Eye (tissue), 1 donor: Measurements from ENCODE around the gene DDX31.
A peak's percentile ranks its signal among the peaks of the same experiment; 100 is the strongest.
"Not testable (repeated sequence)": the region's sequence is repeated elsewhere in the genome, so short reads cannot be mapped to it uniquely, and the experiment has no call there.

Experiments
- DNase-seq: peaks from one replicate; pipeline ENCODE4 v3.0.0-alpha.2; 2015

DDX31 gene

GRCh38 chr9:132575005-132575609, 94.7 kb downstream of the DDX31 start:
- peak; percentile 94 for DNase-seq

GRCh38 chr9:132572921-132573320, 96.9 kb downstream of the DDX31 start:
- DNase-seq: peak; percentile 48

GRCh38 chr9:132571806-132572600, 97.8 kb downstream of the DDX31 start:
- no peak for DNase-seq

DNA sequence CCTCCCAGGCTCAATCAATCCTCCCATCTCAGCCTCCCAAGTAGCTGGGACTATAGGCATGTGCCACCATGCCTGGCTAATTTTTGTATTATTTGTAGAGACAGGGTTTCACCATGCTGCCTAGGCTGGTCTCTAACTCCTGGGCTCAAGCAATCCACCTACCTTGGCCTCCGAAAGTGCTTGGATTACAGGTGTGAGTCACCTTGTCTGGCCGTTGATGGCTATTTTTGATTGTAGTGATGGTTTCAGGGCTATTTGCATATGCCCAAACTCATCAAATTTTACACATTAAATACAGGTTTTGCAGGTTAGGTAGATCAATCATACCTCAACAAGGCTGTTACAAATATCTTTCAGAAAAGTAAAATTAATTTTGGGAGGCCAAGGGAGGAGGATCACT, 101.0 kb downstream of the DDX31 start:
- not testable (repeated sequence) for DNase-seq

GRCh38 chr9:132564526-132564925, 105.3 kb downstream of the DDX31 start:
- no peak for DNase-seq

- no peak for DNase-seq
Observed at GRCh38 chr9:132562306-132562573, 107.5 kb downstream of the DDX31 start.

DNA sequence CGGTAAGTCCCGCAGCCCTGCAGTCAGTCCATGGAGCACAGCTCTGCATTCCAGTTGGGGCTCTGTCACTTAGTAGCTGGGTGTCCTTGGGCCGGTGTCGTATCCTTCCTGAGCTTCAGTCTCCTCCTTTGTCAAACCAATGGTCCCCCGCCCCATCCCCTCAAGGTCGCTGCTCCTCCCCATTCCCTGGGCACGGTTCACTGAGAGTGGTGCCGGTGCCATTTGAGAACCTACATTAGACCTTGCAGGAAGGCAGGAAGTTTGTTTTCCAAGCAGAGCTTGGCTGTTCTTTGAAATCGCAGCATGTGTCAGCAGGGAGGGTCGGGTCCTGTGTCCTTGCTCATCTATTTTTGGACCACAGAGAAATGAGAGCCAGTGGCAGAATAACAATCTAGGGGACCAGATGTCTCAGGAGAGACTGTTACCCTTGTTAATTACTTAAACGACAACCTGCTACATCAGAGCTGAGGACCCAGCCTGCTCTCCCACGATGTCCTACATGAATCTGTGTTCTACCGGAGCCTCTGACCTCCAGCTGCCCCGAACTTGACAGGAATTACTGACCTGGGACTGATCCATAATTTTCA, 109.1 kb downstream of the DDX31 start:
- peak; percentile 53 for DNase-seq

GRCh38 chr9:132559711-132560110, 110.1 kb downstream of the DDX31 start:
- no peak for DNase-seq

DNA sequence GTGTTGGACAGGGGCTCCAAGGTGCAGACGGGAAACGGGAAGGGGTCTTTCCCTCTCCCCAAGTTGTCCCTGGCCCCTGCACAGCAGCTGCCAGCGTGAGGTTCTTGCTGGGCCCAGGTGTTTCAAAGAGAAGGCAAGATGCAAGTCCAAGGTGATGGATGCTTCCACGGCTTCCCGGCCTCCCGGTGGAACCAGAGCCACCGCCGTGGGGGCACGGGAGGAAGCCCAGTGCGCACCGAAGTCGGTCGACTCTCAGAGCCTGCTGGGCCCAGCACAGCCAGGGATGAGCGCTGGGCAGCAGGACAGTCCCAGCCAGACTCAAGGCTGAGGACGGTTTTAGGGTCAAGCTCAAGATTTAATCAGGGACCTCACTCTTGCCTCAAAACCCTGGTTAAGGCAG, 112.6 kb downstream of the DDX31 start:
- no peak for DNase-seq

DNA sequence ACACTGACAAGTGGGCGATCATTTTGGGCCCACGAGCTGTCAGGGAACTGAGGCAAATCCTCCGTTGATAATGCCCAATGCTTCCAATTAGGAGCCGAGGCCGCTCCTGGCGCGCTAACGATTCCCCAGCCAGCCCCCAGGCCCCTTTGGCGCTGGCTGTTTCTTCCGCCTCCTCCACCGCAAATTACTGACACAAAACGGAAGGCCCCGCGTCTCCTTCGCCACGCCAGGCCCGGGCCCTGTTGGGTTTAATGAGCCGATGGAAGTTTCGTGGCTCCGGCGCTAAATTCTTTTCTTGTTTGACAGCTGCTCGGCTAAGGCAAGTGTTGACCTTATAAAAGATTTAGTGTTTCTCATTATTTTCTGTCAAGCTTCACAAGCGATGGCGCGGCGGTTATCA, 113.1 kb downstream of the DDX31 start:
- DNase-seq: peak; percentile 86

DNA sequence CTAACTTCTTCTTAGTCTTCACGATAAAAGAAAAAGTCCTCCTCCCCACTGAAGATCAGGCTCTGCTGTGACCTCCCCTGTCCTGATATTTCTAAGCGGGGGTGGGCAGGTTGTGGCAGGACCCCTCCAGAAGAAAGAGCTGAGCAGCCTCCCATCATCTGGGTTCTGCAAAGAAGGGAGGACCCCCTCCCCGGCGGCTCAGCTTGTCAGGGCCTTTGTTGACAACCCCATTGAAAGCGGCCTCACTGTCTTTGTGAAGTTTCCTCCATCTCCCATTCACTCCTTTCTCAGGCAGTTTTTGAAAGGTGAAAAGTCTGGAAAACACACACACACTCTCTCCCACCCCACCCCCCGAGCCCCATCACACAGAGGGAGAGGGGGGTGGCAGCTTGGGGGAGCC, 113.5 kb downstream of the DDX31 start:
- no peak for DNase-seq

DNA sequence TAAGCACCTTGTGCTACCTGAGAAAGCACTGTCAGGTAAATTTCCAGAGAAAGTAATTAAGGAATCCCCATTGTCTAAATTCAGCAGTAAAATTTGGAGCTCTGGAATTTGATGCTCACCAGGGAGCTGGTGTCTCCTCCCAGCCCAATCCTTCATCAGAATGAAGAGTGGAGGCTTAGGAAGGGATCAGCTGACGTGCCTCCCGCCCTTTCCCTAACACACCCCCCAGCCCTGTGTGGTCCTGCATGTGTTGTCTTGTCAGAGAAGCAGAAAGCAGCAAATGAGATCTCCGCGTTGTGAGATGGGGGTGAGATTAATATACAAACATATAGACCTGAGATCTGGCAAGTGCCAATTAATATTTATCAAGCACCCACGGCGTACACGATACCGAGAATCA, 114.3 kb downstream of the DDX31 start:
- DNase-seq: peak; percentile 30

DNA sequence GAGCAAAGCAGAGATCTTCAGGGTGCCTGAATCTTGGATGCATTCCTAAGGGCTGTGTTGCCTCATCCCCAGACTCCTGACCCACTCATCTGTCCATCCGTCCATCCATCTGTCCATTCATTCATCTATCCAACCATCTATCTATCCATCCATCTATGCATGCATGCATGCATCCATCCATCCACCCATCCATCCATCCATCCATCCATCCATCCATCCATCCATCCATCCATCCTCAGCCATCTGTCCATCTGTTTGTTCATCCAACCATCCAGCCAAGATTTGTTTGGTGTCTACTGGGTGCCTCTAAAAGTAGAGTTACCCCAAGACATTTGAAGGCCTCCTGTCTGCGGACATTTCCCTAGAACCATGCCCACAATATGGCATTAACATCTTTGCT, 115.0 kb downstream of the DDX31 start:
- no peak for DNase-seq

DNA sequence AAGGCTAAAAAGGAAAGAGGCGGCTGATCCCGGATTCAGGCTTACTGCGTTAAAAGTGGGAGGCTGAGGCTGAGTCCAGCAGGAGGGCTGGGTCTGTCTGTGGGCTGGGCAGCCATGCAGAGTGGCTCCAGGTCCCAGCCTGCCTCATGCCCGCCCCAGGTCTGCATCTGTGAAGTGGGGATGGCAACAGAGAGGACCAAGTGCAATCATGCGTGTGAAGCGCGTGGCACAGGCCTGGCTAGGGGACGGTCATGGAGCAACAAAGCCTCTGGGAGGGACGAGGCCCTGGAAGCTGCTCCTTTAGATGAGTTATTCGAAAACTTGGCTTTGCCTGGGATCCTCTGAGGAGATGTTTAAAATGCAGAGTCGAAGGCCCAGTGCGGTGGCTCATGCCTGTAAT, 117.7 kb downstream of the DDX31 start:
- no peak for DNase-seq

DNA sequence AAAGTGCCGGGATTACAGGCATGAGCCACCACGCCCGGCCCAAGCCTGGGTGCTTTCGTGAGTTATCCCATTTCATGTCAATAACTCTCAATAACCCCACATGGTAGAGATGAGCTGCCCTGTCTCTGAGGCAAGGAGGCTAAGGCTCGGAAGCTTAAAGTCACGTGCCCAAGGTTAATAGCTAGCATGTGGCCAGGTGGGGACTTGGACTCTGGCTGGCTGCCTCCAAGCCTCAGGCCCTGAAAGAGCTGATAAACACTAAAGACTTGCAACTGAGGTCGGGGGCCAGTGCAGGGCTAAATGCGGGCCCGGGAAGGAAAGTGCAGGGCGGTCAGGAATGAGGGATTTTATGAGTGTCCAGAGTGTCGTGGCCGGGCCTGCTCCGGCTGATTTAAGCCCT, 118.2 kb downstream of the DDX31 start:
- DNase-seq: no peak

- DNase-seq: peak; percentile 77
Observed at GRCh38 chr9:132548751-132549640, 120.8 kb downstream of the DDX31 start.

DNA sequence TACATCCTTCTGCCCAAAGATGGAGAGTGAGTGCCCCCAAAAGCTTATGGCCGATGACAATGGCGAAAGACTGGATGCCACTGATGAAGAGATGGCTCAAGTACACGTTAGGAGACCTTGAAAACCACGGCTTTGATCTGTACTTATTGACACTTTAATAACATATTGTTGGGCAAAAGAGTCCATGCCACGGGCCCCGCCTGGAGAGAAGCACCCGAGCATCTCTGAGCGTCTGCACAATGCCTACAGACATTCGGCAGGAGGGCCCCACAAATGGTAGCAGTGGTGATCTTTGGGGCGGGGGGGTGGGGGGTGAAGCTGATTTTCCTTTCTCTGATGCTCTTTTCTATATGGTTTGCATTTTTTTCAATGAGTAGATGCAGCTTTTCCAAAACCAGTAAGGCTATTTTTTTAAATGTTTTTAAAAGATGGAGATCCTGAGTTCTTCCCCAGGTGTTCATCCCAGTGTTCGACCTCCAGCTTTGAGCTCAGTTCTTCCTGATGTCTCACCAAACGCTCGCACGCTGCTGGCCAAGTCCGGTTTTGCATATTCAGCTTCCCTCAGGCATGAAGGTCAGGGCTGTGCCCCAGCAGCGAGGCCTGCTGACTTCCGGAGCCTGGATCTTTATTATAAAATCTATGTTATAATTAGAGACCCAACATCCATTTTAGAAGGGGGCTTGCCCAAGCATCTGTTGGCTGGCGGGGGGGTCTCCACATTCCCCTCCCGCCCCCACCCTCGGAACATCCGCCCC, 121.6 kb downstream of the DDX31 start:
- DNase-seq: no peak

DNA sequence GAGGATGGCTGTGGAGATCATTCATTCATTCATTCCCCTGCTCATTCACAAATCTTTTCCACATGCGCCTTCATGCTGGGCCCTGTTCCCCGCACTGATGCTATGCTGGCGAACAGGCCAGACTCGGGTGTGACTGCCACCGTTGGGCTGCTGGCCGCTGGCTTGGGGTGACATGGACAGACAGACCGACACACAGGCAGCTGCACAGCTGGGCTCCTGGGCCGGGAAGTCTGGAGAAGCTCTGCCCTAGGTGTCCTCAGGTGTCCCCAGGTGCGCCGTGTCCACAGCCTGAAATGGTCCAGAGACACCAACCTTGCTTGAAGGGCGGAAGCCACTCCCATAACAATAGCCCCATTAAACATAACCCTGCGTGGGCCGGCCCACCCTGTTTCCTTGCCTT, 122.3 kb downstream of the DDX31 start:
- no peak for DNase-seq

GRCh38 chr9:132547052-132547431, 122.7 kb downstream of the DDX31 start:
- no peak for DNase-seq

GRCh38 chr9:132546148-132547051, 123.4 kb downstream of the DDX31 start:
- DNase-seq: peak; percentile 94

DNA sequence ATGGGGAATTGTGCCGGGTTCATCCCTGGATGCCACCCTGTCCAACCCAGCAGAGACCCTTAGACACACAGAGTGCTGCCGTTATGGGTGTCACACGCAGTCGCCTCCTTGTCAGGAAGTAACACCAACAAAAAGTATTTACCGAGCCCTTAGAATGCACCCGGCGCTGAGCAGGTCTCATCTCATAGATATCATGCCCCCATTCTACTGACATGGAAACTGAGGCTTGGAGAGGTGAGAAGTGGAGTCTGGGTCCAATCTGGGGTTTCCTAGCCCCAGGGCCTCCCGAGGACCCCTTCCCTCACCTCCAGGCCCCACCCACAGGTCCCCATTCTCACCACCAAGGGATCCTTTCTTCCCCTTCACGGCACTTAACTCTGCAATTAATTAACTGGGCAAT, 124.2 kb downstream of the DDX31 start:
- DNase-seq: peak; percentile 20

DNA sequence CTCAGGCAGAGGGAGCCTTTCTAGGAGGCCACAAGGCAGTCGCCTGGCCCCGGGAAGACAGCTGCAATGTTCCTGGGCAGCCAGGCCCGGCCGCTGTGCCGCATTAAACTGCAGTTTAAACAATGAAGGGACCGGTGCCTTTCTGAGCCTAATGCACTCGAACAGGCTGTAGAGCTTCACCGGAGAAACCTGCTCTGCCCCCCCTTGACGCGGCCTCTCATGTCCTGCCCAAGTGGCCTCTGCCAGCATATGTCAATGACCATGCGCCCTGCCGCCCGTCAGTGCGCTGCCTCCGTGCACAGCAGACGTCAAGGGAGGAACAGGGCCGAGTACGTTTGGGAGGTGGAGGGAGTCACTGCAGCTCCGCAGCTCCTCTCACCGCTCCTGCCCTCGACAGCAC, 125.8 kb downstream of the DDX31 start:
- peak; percentile 95 for DNase-seq
